OCI-LY3 (cell line): ENCODE results near the gene DDIT4L.

Source experiments
- EZH2phosphoT487 ChIP-seq: fragments of 200-600 bp; shearing (Covaris generic); IDR thresholded peaks from 2 replicates; pipeline ENCODE4 v1.6.1; 2018; ENCODE audit warnings: antibody characterized with exemption, mixed run types, low read depth
- TF ChIP-seq, protein P1 (sequence below): fragments of 200-600, 300-600 bp; sonication (generic); IDR thresholded peaks from 2 replicates; pipeline ENCODE4 v1.5.1; 2014; ENCODE audit warnings: antibody characterized with exemption, low read length, low read depth

DNA sequence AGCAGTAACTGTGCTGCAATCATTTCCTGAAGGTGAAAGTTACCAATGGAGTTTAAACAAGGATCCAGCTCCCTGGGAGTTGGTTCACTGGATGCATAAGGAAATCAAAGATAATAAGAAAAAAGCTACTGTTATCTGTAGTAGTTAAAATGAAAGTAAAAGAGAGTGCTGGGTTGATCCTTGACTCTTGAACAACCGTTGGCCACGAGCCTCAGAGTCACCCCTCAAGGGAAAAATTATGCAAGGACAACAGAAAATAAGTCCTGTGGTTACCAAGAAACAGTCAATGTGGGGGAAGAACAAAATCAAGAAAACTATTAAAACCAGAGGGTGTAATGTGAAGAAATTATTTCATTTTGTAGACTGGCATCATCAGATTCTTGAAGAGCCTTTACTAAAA is 49.7 kb upstream of the DDIT4L start:
- TF ChIP-seq, protein P1, sequence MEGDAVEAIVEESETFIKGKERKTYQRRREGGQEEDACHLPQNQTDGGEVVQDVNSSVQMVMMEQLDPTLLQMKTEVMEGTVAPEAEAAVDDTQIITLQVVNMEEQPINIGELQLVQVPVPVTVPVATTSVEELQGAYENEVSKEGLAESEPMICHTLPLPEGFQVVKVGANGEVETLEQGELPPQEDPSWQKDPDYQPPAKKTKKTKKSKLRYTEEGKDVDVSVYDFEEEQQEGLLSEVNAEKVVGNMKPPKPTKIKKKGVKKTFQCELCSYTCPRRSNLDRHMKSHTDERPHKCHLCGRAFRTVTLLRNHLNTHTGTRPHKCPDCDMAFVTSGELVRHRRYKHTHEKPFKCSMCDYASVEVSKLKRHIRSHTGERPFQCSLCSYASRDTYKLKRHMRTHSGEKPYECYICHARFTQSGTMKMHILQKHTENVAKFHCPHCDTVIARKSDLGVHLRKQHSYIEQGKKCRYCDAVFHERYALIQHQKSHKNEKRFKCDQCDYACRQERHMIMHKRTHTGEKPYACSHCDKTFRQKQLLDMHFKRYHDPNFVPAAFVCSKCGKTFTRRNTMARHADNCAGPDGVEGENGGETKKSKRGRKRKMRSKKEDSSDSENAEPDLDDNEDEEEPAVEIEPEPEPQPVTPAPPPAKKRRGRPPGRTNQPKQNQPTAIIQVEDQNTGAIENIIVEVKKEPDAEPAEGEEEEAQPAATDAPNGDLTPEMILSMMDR: no peak
- TF ChIP-seq EZH2phosphoT487: no peak
